Adrenal gland (tissue), 12 donors: Measurements from ENCODE around the gene SLC15A4. TPM values are rescaled to one million over a fixed set of nuclear protein-coding genes. Genes with fewer than 3 reads are reported as not detected.

ENCODE experiments used
- DNase-seq, 7 donors: peaks; one replicate each; pipeline ENCODE4 v3.0.0-alpha.2; 2019 to 2020
- H3K27ac ChIP-seq, 5 donors: fragments of 200-600 bp; sonication (generic) in 4 of 5; 1 replicate in 3 of 5; 2 replicates in 2 of 5; pipeline versions ENCODE4 v1.5.1 to v1.8.0; 2016 to 2020; ENCODE audit warnings: mild to moderate bottlenecking in 1 of 5
- H3K27me3 ChIP-seq: fragments of 200-600 bp; 2 replicates; pipeline ENCODE4 v1.8.0; 2021
- H3K36me3 ChIP-seq, 2 donors: fragments of 200-600 bp; replicated peaks in 1 of 2; 1 replicate in 1 of 2; 2 replicates in 1 of 2; pipeline versions ENCODE4 v1.5.1 to v1.8.0; 2018 to 2022
- H3K4me1 ChIP-seq, 2 donors: fragments of 200-600 bp; replicated peaks in 1 of 2; 1 replicate in 1 of 2; 2 replicates in 1 of 2; pipeline versions ENCODE4 v1.5.1 to v1.8.0; 2018 to 2021
- H3K4me3 ChIP-seq, 4 donors: fragments of 200-600 bp; sonication (generic) in 3 of 4; one replicate each; pipeline ENCODE4 v1.5.1; 2016 to 2018
- H3K9me3 ChIP-seq, 3 donors: fragments of 200-600 bp; sonication (generic) in 1 of 3; replicated peaks in 1 of 3; 1 replicate in 2 of 3; 2 replicates in 1 of 3; pipeline versions ENCODE4 v1.5.1 to v1.8.0; 2016 to 2021
- CTCF ChIP-seq, 6 experiments: fragments of 450-650 bp in 4 of 6; fragments of 200-600 bp in 2 of 6; sonication (generic) in 1 of 6; IDR thresholded peaks; 1 replicate in 5 of 6; 2 replicates in 1 of 6; pipeline versions ENCODE4 v1.5.1 to v1.8.0; 2016 to 2021; ENCODE audit warnings: antibody characterized with exemption in 6 of 6, mild to moderate bottlenecking in 2 of 6, moderate library complexity in 1 of 6
- POLR2A ChIP-seq, 2 donors: fragments of 450-650 bp; IDR thresholded peaks; one replicate each; pipeline ENCODE4 v1.6.1; 2017; ENCODE audit warnings: antibody characterized with exemption in 2 of 2, mild to moderate bottlenecking in 2 of 2, moderate library complexity in 1 of 2
- WGBS, 4 donors: extraction: QIAGEN DNeasy Blood & Tissue Kit in 2 of 4; methylation state at CpG; one replicate each; pipeline versions ENCODE4 v1.1.5 to v1.1.7; 2013 to 2017; 5-methylcytosine and 5-hydroxymethylcytosine counted together
- intact Hi-C, 2 donors: fragments of 100-400 bp; cut with DNase I; formaldehyde crosslinking; loops; one replicate each; pipeline versions ENCODE4 v1.14.1 to v1.15.0; 2022 to 2023
- polyA plus RNA-seq, 3 donors: library from polyadenylated mRNA; stranded (reverse); fragments of 200-250 nt in 2 of 3; fragments of 350-450 nt in 1 of 3; fragmentation: Illumina TruSeq in 1 of 3; extraction: RNeasy Lipid Tissue Mini Kit (QIAGEN cat#74804) in 1 of 3; gene quantifications; one replicate each; pipeline ENCODE4 v1.2.3, GENCODE V29; 2013 to 2014
- total RNA-seq, 9 donors: library from RNA; depleted of rRNA in 4 of 9; stranded (reverse); fragments of >200 nt in 4 of 9; fragments of 120-200 nt in 1 of 9; fragmentation: NEBNext Ultra II Directional in 1 of 9; extraction: Animal tissue kit (Norgen Biotek cat#: 25700) in 1 of 9; gene quantifications; one replicate each; pipeline versions ENCODE4 v1.1.0 to v1.2.4, GENCODE V29; 2013 to 2023
- donor health status: healthy with polysubstance abuse.
- donor health status: Bipolar disorder and iron deficiency.
- donor health status: DM: yes; HTN: yes; CAD: no.
- donor health status: DM: no; HTN: no; CAD: no.
- donor health status: DM: no; HTN: no; CAD: no.
- donor health status: DM: yes; HTN: yes; CAD: no.

SLC15A4 gene
- total and polyA plus RNA-seq, 12 donors = 7.1 to 31.5 (median 16.5) TPM

DNA sequence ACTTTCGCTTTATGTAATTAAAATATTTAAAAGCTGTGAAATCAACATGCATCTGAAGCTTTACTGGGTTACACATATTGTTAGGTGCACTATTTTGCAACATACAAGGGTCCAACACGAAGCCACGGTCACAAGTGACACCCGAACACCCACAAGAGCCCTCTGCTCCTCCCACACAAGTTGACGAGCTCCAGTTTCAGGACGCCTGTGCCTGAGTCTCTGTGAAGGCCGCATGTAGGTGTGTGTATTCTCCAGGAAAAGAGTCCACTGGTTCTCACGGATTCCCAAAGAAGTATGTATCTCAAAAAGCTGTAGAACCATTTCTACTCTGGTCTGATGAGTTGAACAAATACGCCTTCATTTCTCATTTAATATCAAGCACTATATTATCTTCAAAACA is 12.0 kb downstream of the SLC15A4 start:
- intact Hi-C loops = no loop called here
- TF ChIP-seq CTCF (IDR thresholded peaks at IDR 0.05) (no peak), POLR2A (IDR thresholded peaks at IDR 0.05) (no peak)
- Histone ChIP-seq H3K4me1 (peaks cover 4 to 24% of the 10 kb centered on the region in 2 donors), H3K9me3 (no peaks in the 10 kb centered on the region), H3K27ac (no peak overlapping the region), H3K4me3 (no peak overlapping the region), H3K36me3 (peaks cover 0 to 8% of the 10 kb centered on the region in 2 donors), H3K27me3 (no peaks in the 10 kb centered on the region)
- DNase-seq = no peak
- WGBS, 4 donors = 82 to 95% (median 87%) methylated on average over 9 of the region's 9 CpGs

DNA sequence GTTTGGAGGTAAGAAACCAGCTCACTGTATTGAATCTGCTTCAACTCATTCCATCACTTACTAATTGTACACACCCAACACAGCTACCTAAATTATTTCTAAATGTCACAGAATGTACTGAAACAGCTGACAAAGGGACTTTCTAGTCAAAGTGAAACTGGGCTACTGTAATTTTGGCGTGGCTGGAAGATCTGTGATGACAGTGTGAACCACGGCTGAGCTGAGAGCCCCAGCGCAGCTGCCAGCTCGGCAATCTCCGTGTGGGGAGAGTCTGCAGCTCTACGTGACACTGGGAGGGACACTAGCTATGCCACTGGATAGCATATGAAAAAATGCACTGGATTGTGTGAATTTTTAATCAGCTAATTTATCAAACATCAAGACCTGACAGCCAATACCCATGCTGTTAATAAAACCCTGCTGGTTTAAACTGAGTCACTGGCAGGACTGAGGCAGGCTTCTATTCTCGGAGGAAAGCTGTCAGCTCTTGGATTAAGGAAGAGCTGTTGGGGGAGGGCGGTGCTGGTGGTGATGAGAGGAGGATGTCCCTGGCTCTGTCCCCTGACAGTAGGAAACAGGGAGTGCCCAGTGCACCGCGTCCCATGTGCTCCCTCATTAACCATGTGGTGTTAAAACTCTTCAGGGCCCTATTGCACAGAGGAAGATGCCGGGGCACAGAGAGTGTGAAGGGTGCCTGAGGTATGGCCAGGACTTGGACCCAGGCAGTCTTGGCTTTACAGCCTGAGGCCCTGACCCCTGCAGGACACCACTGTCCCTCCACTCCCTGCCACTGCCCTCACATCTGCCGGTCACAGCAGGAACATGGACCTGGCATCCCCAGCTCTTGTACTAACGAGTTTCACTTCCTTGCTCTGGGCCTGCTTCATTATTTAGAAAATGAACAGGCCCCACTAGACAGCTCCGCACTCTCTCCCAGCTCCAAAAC is 13.3 kb downstream of the SLC15A4 start:
- TF ChIP-seq POLR2A (IDR thresholded peaks at IDR 0.05) (no peak), CTCF (IDR thresholded peaks at IDR 0.05) (no peak)
- no peaks in the 10 kb centered on the region for H3K27me3 ChIP-seq
- intact Hi-C loops = no loop called here
- 67 to 70% (median 68%) methylated on average over 7 to 14 of the region's 14 CpGs for WGBS, 4 donors
- peak overlapping the region in 2 of 5 donors; percentile 17 to 57 for H3K27ac ChIP-seq
- H3K4me3 ChIP-seq = no peak overlapping the region
- H3K4me1 ChIP-seq = peaks cover 0 to 24% of the 10 kb centered on the region in 2 donors
- H3K9me3 ChIP-seq = no peaks in the 10 kb centered on the region
- DNase-seq = peak in 1 of 7 donors; percentile 24
- H3K36me3 ChIP-seq = peaks cover 0 to 14% of the 10 kb centered on the region in 2 donors

DNA sequence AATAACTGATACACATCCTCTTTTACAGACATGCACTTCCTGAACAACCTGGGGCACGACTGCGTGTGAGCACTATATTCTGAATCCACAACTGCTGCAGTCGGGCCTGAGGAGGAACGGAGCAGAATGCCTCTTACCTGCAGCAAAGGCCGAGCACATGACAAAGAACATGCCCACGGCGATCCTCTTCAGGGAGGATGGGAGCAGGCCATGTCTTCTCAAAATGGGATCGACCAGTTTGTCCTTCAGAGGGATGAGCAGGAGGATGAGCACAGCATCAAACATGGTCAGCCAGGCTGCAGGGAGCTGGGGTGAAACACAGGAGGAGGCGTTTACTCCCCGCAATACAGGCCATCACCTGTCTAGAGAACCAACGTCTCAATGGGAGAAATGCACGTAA is 15.1 kb downstream of the SLC15A4 start:
- intact Hi-C loops = no loop called here
- Histone ChIP-seq H3K36me3 (peaks cover 0 to 22% of the 10 kb centered on the region in 2 donors), H3K4me1 (peaks cover 0 to 24% of the 10 kb centered on the region in 2 donors), H3K27me3 (no peaks in the 10 kb centered on the region), H3K9me3 (no peaks in the 10 kb centered on the region), H3K4me3 (no peak overlapping the region), H3K27ac (no peak overlapping the region)
- no peak for DNase-seq
- WGBS, 4 donors = 90 to 93% (median 90%) methylated on average over 12 of the region's 12 CpGs
- TF ChIP-seq CTCF (IDR thresholded peaks at IDR 0.05) (no peak), POLR2A (IDR thresholded peaks at IDR 0.05) (no peak)

DNA sequence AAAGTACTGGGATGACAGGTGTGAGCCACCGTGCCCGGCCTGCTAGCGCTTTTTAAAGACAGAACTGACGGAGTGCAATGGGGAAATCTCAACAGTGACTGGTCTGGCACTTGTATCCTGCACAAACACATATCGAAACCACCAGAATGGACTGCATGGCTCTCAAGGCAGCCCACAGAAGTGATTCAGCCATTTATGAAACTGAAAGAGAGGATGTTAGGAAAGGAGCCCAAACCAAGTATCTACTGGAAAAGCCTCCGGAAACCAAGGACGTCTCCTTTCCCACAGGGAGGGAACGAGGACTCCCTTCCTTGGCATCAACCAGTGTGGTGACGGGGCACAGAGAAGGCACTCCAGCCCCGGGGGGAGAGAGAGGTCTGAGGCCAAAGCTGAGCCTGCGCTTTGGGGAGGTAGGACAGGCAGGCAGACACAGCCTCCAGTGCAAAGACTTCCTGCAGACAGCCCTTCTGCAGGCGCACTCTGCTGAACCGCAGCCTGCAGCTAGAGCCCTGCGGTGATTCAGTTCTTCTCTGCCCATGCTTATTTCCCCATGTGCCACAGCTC is 16.5 kb downstream of the SLC15A4 start:
- intact Hi-C loops = no loop called here
- Histone ChIP-seq H3K27me3 (no peaks in the 10 kb centered on the region), H3K36me3 (peaks cover 0 to 22% of the 10 kb centered on the region in 2 donors), H3K27ac (peak overlapping the region in 3 of 5 donors; percentile 16 to 34 (median 21)), H3K4me1 (peaks cover 0 to 24% of the 10 kb centered on the region in 2 donors), H3K4me3 (no peak overlapping the region), H3K9me3 (no peaks in the 10 kb centered on the region)
- 70 to 78% (median 73%) methylated on average over 11 to 14 of the region's 14 CpGs for WGBS, 4 donors
- TF ChIP-seq CTCF (IDR thresholded peaks at IDR 0.05) = no peak
- DNase-seq = peak in 6 of 7 donors; percentile 29 to 66 (median 56)
